ENCODE measurements around the gene FCRL6. TPM values are rescaled to one million over a fixed set of nuclear protein-coding genes. Genes with fewer than 3 reads are reported as not detected.

Gene FCRL6
- total RNA-seq, 1 experiment from 2014 or later: not detected

DNA sequence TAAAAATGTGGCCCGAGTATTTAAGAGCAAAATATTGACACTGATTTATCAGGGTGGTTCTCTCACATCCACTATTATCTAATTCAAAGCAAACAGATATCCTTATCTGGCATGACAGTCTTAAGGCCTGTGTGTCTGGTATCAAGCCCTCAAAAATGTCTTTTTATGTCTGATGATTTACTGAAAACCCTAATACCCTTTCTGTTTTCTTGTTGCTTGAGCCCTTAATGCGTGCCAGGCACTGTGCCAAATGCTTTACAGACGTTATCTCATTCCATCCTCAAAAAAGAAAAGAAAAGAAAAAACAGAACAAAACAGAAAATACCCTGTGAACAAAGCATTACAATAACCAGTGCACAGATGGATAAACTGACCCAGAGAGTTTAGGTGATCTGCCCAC, 15.7 kb upstream of the FCRL6 start:
- no peaks in the 10 kb centered on the region for H3K36me3 ChIP-seq
- H3K27me3 ChIP-seq: no peaks in the 10 kb centered on the region
- no peak for DNase-seq
- no peaks in the 10 kb centered on the region for H3K9me3 ChIP-seq (replicated peaks)
- no peak overlapping the region for H3K4me3 ChIP-seq
- no peaks in the 10 kb centered on the region for H3K4me1 ChIP-seq
- no peak overlapping the region for H3K27ac ChIP-seq

DNA sequence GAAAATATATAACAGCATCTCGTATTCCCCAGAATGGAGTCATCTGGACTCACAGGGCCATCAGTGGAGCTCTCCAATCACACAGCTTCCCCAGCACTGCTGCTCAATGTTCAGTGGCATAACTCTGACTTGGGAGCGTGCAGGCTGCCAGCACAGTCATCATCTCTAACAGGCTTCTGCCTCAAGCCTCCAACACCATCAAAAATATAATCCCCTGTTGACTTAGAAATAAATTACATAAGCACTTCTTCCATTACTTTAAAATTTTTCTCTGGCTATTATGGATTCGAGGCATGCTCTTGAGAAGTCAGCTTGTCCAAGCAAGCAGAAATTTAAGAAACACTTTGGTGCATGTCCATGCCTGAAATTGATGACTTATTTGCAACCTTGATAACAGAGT, 15.2 kb upstream of the FCRL6 start:
- H3K9me3 ChIP-seq (replicated peaks): no peaks in the 10 kb centered on the region
- DNase-seq: no peak
- H3K36me3 ChIP-seq: no peaks in the 10 kb centered on the region
- H3K27ac ChIP-seq: no peak overlapping the region
- no peak overlapping the region for H3K4me3 ChIP-seq
- H3K27me3 ChIP-seq: no peaks in the 10 kb centered on the region
- H3K4me1 ChIP-seq: no peaks in the 10 kb centered on the region

DNA sequence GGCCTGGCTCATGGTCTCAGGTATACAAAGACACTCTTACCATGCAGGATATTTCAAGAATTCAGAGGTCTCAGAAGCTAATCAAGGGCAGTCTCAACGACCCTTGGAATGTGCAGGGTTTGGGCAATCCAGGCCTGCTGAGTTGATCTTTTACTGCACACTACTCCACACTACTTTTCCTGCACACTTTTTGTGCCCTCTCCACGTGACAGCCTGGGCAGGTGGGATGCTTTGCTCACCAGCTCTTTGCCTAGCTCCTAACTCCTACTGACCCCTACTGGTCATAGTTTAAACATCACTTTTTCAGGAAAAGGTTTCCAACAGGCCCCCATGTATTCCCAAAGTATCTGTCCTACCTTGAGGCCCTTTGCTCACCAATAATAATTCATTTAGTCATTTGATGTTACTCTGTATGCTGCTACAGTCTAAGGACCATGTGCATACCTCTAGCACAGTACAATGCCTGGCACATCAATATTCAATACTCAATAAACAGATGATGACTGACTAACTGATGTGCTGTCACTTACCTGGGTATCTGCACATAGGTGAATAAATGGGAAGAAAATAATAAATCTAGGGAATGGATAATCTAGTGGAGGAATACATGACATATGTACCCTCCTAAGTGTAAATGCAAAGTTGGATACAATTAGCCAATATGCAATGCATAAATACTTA, 11.8 kb upstream of the FCRL6 start:
- Histone ChIP-seq H3K27ac (no peak overlapping the region), H3K9me3 (replicated peaks) (no peaks in the 10 kb centered on the region), H3K4me3 (no peak overlapping the region), H3K27me3 (no peaks in the 10 kb centered on the region), H3K4me1 (no peaks in the 10 kb centered on the region), H3K36me3 (no peaks in the 10 kb centered on the region)
- peak in 1 of 2 experiments; percentile 26 for DNase-seq

DNA sequence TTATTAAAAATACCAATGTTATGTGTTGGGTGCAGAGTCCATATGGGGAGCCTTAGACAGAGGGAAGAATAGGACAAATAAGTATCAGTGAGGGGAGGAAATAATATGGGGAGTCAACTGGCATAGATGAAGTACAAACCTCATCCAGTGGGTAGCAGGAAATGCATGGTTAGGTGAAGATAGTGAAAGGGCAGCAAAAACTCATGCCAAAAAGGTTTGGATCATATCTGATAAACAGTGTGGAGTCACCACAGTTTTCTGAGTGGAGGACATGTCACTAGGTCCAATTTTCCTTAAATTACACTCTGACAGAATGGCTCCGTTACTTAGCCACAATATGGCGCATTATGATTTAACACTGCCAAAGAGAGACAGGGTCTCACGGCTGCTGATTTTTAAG, 11.1 kb upstream of the FCRL6 start:
- Histone ChIP-seq H3K4me3 (no peak overlapping the region), H3K4me1 (no peaks in the 10 kb centered on the region), H3K9me3 (replicated peaks) (no peaks in the 10 kb centered on the region), H3K36me3 (no peaks in the 10 kb centered on the region), H3K27me3 (no peaks in the 10 kb centered on the region), H3K27ac (no peak overlapping the region)
- DNase-seq: no peak

DNA sequence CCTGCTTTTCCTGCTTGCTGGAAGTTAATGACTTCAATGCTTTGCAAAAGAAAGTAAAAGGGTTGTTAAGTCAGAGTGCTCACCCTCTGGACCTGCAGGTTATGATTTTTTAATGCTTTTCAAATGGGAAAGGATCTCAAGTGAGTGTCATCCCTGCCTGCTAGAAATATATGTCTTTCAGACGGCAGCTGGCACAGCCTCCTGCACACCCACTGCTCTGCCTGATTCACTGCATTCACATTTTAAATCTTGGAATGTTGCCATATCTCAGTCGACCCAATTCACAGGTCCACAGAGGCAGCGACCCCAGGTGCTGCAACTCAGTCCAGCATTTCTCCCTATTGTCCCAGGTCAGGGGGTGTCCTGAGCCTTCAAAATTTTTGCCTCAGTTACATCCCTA, 10.7 kb upstream of the FCRL6 start:
- Histone ChIP-seq H3K9me3 (replicated peaks) (no peaks in the 10 kb centered on the region), H3K36me3 (no peaks in the 10 kb centered on the region), H3K27me3 (no peaks in the 10 kb centered on the region), H3K4me3 (no peak overlapping the region), H3K4me1 (no peaks in the 10 kb centered on the region), H3K27ac (no peak overlapping the region)
- DNase-seq: no peak

DNA sequence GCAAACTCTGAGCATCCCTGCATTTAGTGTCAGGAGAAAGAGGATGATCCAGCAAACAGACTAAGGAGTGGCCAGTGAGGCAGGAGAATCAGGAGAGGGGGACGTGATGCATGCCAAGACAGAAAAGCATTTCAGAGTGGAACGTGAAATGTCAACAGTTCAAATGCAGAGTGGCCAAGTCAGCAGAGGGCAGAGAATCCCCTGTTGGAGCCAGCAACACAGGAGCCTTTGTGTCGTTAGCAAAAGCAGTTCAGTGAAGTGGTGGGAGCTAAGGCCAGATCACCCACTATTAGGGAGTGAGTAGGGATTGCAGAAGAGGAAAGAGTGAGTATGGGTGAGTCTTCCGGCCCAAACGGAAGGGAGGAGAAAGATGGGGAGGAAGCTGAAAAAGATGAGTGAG, 6.6 kb upstream of the FCRL6 start:
- no peaks in the 10 kb centered on the region for H3K27me3 ChIP-seq
- no peaks in the 10 kb centered on the region for H3K4me1 ChIP-seq
- no peak for DNase-seq
- H3K36me3 ChIP-seq: no peaks in the 10 kb centered on the region
- no peak overlapping the region for H3K4me3 ChIP-seq
- H3K9me3 ChIP-seq (replicated peaks): no peaks in the 10 kb centered on the region
- no peak overlapping the region for H3K27ac ChIP-seq

DNA sequence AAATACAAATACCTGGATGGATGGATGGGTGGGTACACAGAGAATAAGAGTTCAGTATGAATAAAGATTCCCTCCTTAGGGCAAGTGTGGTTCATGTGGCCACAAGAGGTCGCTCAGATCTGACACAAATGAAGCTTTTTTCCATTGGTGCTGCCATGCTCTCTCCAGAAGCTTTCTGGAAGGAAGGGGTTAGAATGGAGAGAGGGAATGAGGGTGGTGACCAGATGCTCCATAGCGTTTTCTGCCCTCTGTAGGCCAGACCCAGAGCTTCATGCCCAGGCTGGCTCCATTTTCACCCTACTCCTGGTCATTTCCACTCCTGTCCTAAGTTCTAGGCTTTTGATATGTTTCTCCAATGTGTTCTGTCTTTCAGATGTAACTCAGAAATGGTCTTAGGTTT, 3.3 kb upstream of the FCRL6 start:
- Histone ChIP-seq H3K36me3 (no peaks in the 10 kb centered on the region), H3K27me3 (no peaks in the 10 kb centered on the region), H3K4me1 (no peaks in the 10 kb centered on the region), H3K4me3 (no peak overlapping the region), H3K27ac (no peak overlapping the region), H3K9me3 (replicated peaks) (no peaks in the 10 kb centered on the region)
- peak; percentile 52 to 73 for DNase-seq

DNA sequence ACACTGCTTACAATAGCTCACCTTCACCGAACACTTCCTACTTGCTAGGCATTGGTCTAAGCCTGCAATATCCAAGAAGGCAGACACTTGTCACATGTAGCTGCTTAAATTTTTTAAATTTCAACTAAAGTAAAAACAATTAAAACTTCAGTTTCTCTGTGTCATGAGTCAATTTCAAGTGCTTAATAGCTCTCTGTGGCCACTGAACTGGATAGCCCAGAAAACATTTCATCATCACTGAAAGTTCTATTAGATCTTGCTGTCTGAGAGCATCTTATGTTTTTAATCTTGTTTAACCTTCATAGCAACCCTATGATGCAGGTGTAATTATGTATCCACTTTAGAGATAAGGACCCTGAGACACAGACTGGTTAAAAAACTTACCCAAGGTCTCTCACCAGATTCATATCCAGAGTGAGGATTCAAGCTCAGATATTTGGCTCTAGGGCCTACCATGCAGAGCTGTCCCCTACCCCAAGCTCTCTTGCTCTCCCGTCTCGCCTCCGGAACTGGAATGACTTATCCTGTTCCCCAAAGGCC, 2.6 kb upstream of the FCRL6 start:
- no peak overlapping the region for H3K4me3 ChIP-seq
- no peaks in the 10 kb centered on the region for H3K36me3 ChIP-seq
- H3K27me3 ChIP-seq: no peaks in the 10 kb centered on the region
- no peak overlapping the region for H3K27ac ChIP-seq
- no peaks in the 10 kb centered on the region for H3K4me1 ChIP-seq
- no peak for DNase-seq
- H3K9me3 ChIP-seq (replicated peaks): no peaks in the 10 kb centered on the region

DNA sequence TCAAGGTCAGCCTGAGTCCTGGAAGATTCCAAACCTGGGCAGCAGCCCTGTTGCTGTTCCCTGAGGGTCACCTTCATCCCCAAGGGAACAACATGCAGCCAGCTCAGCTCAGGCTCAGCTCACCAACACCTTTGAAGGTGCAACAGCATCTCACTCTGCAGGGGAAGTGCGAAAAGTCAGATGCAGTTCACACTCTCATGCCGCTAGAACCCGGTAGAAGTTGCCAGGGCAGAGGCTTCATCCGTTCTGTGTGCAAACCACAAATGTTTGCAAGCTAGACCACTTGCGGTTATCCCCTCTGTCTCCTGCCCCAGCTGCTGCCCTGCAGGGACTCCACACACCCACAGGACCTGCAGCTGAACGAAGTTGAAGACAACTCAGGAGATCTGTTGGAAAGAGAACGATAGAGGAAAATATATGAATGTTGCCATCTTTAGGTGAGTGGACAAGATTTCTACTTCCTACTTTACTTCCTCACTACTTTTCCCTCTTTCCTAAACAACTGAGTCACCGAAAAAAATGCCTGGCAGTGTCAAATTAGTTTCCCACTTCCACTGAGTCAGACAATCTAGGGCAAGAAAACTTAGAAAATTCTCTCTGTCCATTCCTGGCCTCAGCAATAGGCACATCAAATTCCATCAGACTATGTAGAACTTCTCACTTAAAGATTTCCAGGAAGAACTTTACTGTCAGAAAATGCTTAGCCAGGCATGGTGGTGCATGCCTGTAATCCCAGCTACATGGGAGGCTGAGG, 1.8 kb upstream of the FCRL6 start:
- H3K27me3 ChIP-seq: no peaks in the 10 kb centered on the region
- no peak overlapping the region for H3K27ac ChIP-seq
- H3K4me1 ChIP-seq: no peaks in the 10 kb centered on the region
- H3K9me3 ChIP-seq (replicated peaks): no peaks in the 10 kb centered on the region
- no peak overlapping the region for H3K4me3 ChIP-seq
- peak; percentile 20 to 34 for DNase-seq
- H3K36me3 ChIP-seq: no peaks in the 10 kb centered on the region

DNA sequence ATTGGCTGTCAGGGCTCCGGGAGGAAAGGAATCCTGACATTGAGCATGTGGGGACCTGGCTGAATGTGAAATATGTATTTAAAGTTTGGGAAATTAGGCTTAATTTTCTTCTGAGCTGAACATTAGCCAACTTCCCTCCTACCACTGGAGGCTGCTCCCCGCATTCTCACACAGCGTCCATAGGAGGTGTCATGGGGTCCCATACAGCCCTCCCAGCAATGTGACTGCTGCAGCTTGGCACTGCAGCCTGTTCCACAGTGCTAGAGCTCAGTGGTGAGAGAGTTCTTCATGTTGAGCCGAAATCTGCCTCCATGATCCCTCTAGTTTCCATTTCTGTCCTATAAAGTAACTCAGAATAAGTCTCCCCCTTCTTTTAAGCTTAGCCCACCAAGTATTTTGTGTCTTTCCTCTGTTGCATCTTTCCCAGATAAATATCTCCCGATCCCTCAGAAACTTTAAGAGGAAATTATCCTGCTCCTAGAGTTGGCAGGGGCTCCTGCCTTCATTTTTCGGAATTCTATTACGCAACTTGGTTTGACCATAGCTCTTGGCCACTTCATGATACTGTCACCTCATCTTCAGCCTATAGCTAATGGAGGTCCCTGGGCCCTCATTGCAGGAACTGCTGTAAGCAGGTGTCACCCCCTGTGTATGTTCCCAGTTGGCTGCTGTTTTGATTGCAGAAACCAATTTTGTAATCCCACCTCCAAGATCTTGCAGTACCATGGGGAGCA, 2.0 kb downstream of the FCRL6 start:
- no peak for DNase-seq
- Histone ChIP-seq H3K4me1 (no peaks in the 10 kb centered on the region), H3K27ac (no peak overlapping the region), H3K27me3 (no peaks in the 10 kb centered on the region), H3K4me3 (no peak overlapping the region), H3K36me3 (no peaks in the 10 kb centered on the region), H3K9me3 (replicated peaks) (no peaks in the 10 kb centered on the region)

DNA sequence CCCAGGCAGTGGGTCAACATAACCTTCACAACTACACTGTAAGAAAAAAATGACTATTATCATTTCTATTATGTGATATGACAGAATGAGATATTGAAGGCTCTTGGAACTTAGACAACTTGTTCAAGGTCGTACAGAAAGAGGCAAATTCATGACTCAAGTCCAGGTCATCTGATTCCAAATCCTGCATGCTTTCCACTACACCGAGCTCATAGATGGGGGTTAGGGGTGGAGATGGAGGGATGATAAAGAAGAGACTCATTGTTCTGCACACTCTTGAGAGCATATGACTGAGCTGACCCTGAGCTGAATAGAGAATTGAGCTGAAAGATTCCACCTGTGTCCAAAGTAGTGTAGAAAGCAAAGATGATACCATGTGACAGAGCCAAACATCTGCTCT, 2.8 kb downstream of the FCRL6 start:
- no peaks in the 10 kb centered on the region for H3K36me3 ChIP-seq
- no peak overlapping the region for H3K27ac ChIP-seq
- no peaks in the 10 kb centered on the region for H3K4me1 ChIP-seq
- H3K27me3 ChIP-seq: no peaks in the 10 kb centered on the region
- H3K4me3 ChIP-seq: no peak overlapping the region
- H3K9me3 ChIP-seq (replicated peaks): no peaks in the 10 kb centered on the region
- no peak for DNase-seq

DNA sequence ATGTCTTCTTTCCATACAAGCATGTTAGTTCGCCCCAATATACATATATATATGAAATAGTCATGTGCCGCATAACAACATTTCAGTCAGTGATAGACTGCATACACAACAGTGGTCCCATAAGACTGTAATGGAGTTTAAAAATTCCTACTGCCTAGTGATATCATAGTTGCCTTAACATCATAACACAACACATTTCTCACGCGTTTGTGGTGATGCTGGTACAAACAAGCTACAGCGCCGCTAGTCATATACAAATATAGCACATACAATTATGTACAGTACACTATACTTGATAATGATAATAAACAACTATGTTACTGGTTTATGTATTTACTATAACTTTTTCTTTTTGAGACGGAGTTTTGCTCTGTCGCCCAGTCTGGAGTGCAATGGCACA, 13.8 kb downstream of the FCRL6 start:
- H3K9me3 ChIP-seq (replicated peaks): no peaks in the 10 kb centered on the region
- no peaks in the 10 kb centered on the region for H3K36me3 ChIP-seq
- DNase-seq: no peak
- H3K4me3 ChIP-seq: no peak overlapping the region
- H3K27ac ChIP-seq: no peak overlapping the region
- no peaks in the 10 kb centered on the region; the same call in 1 of the 2 replicates for H3K27me3 ChIP-seq
- no peaks in the 10 kb centered on the region for H3K4me1 ChIP-seq

DNA sequence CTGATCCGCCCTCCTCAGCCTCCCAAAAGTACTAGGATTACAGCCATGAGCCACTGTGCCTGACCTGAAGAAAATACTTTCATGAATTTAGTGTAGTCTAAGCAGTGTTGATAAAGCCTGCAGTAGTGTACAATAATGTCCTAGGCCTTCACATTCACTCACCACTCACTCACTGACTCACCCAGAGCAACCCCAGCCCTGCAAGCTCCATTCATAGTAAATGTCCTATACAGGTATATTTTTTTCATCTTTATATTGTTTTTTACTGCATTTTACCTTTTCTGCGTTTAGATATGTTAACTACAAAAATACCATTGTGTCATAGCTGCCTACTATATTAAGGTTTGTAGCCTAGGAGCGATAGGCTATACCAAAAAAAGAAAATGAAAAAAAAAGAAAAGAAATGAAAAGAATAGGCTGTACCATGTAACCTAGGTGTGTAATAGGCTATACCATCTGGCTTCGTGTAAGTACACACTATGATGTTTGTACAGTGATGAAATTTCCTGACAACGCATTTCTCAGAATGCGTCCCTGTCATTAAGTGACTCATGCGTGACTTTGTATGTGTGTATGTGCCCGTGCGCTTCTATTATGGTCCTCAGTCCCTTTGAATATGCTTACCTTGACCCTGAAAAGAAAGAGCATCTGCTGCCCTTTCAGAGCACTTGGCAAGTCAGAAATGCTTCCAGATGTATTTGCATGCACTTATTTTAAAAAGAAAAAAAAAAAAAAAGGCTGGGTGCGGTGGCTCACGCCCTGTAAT, 15.3 kb downstream of the FCRL6 start:
- no peak overlapping the region for H3K27ac ChIP-seq
- H3K4me3 ChIP-seq: no peak overlapping the region
- DNase-seq: no peak
- no peaks in the 10 kb centered on the region for H3K9me3 ChIP-seq (replicated peaks)
- no peaks in the 10 kb centered on the region for H3K27me3 ChIP-seq
- H3K36me3 ChIP-seq: no peaks in the 10 kb centered on the region
- no peaks in the 10 kb centered on the region for H3K4me1 ChIP-seq

DNA sequence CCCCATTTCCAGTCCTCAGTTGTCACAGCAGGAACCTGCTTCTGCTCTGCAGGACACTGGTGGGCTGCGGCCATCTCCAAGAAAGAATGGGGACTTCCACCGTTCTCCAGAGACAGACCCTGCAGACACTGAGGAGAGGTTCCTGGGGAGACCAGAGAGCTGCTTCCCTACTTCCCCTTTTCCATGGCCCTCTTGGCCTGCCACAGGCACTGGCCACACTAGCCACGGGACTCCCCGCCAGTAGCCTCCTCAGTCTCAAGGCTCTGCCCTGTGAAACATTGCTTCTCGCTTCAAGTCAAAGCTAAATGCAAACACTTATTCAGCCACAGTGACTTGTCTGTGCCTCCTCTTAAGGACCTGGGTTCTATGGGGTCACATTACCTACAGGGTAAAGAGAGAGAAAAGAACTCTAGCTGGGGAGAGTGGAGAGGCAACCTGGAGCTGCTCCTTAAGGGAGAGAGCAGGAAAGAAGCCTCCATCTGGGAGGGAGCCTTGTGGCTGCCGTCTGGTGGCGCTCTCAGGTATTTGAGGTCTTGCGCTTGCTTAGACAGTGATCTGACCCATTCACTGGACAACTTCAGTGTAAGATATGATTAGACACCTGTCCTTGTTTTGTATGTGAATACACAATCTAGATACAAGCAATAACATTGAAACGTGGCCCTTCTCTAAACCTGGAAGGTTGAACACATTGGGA, 19.2 kb downstream of the FCRL6 start:
- Histone ChIP-seq H3K4me3 (no peak overlapping the region), H3K36me3 (no peaks in the 10 kb centered on the region), H3K4me1 (no peaks in the 10 kb centered on the region), H3K27ac (no peak overlapping the region), H3K9me3 (replicated peaks) (no peaks in the 10 kb centered on the region), H3K27me3 (no peaks in the 10 kb centered on the region; the same call in 1 of the 2 replicates)
- DNase-seq: no peak
